Activated T-helper 1 cell treated with anti-CD3 and anti-CD28 coated beads, Interleukin-12 subunit alpha, Interleukin-12 subunit beta, Interleukin-2, Interleukin-4 antibody, amounts not matched to agents 30 ng/mL and 10 ng/mL and 1 ng/mL, durations not matched to agents 14 hours and 24 hours and 36 hours (primary cell): Measurements from ENCODE around the gene GDF10. TPM values are rescaled to one million over a fixed set of nuclear protein-coding genes. Genes with fewer than 3 reads are reported as not detected.
A peak's percentile ranks its signal among the peaks of the same experiment; 100 is the strongest.

ENCODE experiments used
- DNase-seq: peaks from one replicate; pipeline ENCODE4 v3.0.0; 2021; ENCODE audit warnings: low spot score
- H3K27ac Mint-ChIP-seq: one replicate; pipeline ENCODE4 v1.8.0; 2021; ENCODE audit warnings: mild to moderate bottlenecking, mixed read lengths
- H3K27me3 Mint-ChIP-seq: one replicate; pipeline ENCODE4 v1.8.0; 2022; ENCODE audit warnings: mild to moderate bottlenecking, moderate library complexity, mixed read lengths; ENCODE audit not compliant: insufficient read depth
- H3K36me3 Mint-ChIP-seq: one replicate; pipeline ENCODE4 v1.8.0; 2021; ENCODE audit warnings: low read depth, mixed read lengths
- H3K4me1 Mint-ChIP-seq: one replicate; pipeline ENCODE4 v1.8.0; 2021; ENCODE audit warnings: low read depth, mixed read lengths
- H3K4me3 Mint-ChIP-seq: one replicate; pipeline ENCODE4 v1.8.0; 2021; ENCODE audit warnings: mild to moderate bottlenecking, moderate library complexity, mixed read lengths
- H3K9me3 Mint-ChIP-seq: one replicate; pipeline ENCODE4 v1.8.0; 2021; ENCODE audit warnings: mixed read lengths
- intact Hi-C: fragments of 100-400 bp; cut with micrococcal nuclease; formaldehyde crosslinking; loops from one replicate; pipeline ENCODE4 v1.15.1; 2024
- total RNA-seq: library from RNA; stranded (reverse); gene quantifications from 2 replicates; pipeline ENCODE4 v1.2.3, GENCODE V29; 2022

GDF10 gene, protein sequence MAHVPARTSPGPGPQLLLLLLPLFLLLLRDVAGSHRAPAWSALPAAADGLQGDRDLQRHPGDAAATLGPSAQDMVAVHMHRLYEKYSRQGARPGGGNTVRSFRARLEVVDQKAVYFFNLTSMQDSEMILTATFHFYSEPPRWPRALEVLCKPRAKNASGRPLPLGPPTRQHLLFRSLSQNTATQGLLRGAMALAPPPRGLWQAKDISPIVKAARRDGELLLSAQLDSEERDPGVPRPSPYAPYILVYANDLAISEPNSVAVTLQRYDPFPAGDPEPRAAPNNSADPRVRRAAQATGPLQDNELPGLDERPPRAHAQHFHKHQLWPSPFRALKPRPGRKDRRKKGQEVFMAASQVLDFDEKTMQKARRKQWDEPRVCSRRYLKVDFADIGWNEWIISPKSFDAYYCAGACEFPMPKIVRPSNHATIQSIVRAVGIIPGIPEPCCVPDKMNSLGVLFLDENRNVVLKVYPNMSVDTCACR
- total RNA-seq, result 0.27 and 0.34 TPM in 2 replicates

DNA sequence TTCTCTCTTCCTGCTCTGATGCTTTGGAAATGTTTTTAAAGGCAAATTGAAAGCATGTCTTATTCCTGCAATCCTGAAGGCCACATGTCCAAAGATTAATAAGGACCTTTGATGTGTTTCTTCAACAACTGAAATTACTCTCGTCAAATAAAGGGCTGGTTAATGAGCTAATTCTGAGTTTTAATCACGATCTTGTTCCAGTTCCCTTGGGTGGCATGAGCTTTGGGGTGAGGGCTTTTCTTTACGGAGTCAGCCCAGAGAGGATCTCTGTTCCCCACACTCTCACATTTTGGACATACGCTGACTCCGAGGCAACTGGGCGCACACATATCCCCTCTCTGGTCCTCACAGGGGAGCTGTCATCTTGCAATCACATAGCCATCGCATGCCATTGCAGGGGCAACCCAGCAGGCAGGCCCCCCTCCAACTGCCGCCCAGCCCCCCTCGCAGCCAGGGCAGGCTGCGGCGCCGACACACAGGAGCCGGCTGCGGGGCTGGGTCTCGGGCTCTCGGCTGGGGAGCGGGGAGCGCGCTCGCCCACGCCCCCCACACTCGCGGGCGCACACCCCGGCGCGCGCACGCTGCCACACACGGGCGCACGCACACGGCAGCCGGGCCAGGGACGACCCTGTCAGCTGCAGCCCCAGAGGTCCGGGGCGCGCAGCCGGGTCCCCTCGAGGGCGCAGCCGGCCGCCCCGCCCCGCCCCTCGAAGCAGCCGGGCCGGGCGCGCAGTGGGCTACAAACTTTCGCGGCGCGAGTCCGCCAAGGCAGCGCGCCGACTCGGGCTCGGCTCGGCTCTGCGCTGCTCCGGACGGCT lies at the start of gene GDF10:
GDF10 (plus strand) TSS at position 587 of the 818 bp plus-strand sequence. CDS start 455 bp downstream, outside the sequence.
- peaks cover 42% of the 10 kb centered on the region for H3K27me3 Mint-ChIP-seq
- no peak within 1 kb of the TSS for H3K4me3 Mint-ChIP-seq
- intact Hi-C loops, result no loop called here
- no peaks in the 10 kb centered on the region for H3K36me3 Mint-ChIP-seq
- H3K9me3 Mint-ChIP-seq, result no peaks in the 10 kb centered on the region
- peaks cover 5% of the 10 kb centered on the region for H3K4me1 Mint-ChIP-seq
- H3K27ac Mint-ChIP-seq, result no peak within 1 kb of the TSS
- no peak for DNase-seq

- peaks cover 22% of the 10 kb centered on the region for H3K4me1 Mint-ChIP-seq
- no peak overlapping the region for H3K27ac Mint-ChIP-seq
- no peaks in the 10 kb centered on the region for H3K9me3 Mint-ChIP-seq
- no peak for DNase-seq
- intact Hi-C loops, result no loop called here
- H3K27me3 Mint-ChIP-seq, result no peaks in the 10 kb centered on the region
- H3K36me3 Mint-ChIP-seq, result no peaks in the 10 kb centered on the region
- H3K4me3 Mint-ChIP-seq, result no peak overlapping the region
These were observed 47.8 kb upstream of the GDF10 start for GRCh38 chr10:47252093-47252780.

- H3K4me1 Mint-ChIP-seq, result peaks cover 31% of the 10 kb centered on the region
- H3K36me3 Mint-ChIP-seq, result no peaks in the 10 kb centered on the region
These were observed 46.9 kb upstream of the GDF10 start for GRCh38 chr10:47253030-47253637.

GRCh38 chr10:47253651-47254375 lies 46.2 kb upstream of the GDF10 start:
- H3K27me3 Mint-ChIP-seq, result no peaks in the 10 kb centered on the region
- no peak overlapping the region for H3K4me3 Mint-ChIP-seq
- peaks cover 27% of the 10 kb centered on the region for H3K4me1 Mint-ChIP-seq
- no peaks in the 10 kb centered on the region for H3K36me3 Mint-ChIP-seq
- H3K9me3 Mint-ChIP-seq, result no peaks in the 10 kb centered on the region
- DNase-seq, result no peak
- H3K27ac Mint-ChIP-seq, result no peak overlapping the region
- intact Hi-C loops, result no loop called here

More at GRCh38 chr10:47253030-47253637, 46.9 kb upstream of the GDF10 start:
- H3K4me3 Mint-ChIP-seq, result no peak overlapping the region
- H3K27ac Mint-ChIP-seq, result no peak overlapping the region
- intact Hi-C loops, result no loop called here
- H3K27me3 Mint-ChIP-seq, result no peaks in the 10 kb centered on the region
- H3K9me3 Mint-ChIP-seq, result no peaks in the 10 kb centered on the region
- DNase-seq, result no peak

- peaks cover 34% of the 10 kb centered on the region for H3K4me1 Mint-ChIP-seq
- DNase-seq, result no peak
- no peak overlapping the region for H3K4me3 Mint-ChIP-seq
- H3K27ac Mint-ChIP-seq, result no peak overlapping the region
- intact Hi-C loops, result loop anchor here (5.0 kb wide), 1 partner anchor 47 kb away; no protein-coding TSS in a partner anchor
- H3K36me3 Mint-ChIP-seq, result no peaks in the 10 kb centered on the region
- no peaks in the 10 kb centered on the region for H3K27me3 Mint-ChIP-seq
- no peaks in the 10 kb centered on the region for H3K9me3 Mint-ChIP-seq
These were observed 45.4 kb upstream of the GDF10 start for GRCh38 chr10:47254611-47255010.

DNA sequence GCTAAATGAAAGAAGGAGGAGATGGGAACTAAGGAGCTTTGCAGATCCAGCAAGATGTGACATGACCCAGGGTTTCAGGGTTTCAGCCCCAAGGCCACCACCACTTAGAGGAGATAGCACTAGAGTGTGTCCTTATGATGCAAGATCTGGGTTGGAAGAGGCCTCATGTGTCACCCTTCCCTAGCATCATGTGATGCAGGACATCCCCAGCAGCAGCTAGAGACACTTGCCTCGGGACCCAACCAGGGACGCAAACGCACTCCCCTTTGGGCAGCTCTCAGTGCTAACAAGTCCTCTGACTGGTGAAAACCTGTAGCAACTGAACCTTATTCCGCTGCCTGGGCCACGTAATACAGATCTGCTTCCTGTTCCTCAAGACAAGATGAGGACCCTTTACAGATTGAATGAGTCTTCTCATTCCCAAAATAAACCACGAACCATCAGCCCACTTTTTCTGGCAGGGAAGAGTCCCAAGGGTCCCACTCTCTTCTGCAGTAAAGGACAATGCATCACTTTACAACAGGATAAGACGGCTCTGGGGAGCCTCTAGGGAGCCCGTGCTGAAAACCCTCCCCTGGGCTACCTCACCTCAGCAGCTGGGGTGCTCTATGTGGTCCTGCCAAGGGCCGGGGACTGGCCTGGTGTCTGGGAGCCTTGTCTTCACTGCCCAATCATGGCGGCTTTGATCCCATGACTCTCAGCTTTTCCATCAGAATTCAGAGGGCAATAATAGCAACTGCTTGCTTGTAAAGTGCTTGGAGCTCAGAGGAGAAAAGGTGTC lies 44.8 kb upstream of the GDF10 start:
- DNase-seq, result no peak
- Mint-ChIP-seq H3K4me1 (peaks cover 41% of the 10 kb centered on the region), H3K27ac (no peak overlapping the region), H3K9me3 (no peaks in the 10 kb centered on the region), H3K27me3 (no peaks in the 10 kb centered on the region), H3K36me3 (no peaks in the 10 kb centered on the region), H3K4me3 (no peak overlapping the region)
- intact Hi-C loops, result loop anchor here (5.0 kb wide), 1 partner anchor 48 kb away; no protein-coding TSS in a partner anchor

- Mint-ChIP-seq H3K36me3 (peaks cover 3% of the 10 kb centered on the region), H3K4me3 (no peak overlapping the region), H3K4me1 (peaks cover 47% of the 10 kb centered on the region), H3K27me3 (no peaks in the 10 kb centered on the region), H3K27ac (no peak overlapping the region), H3K9me3 (peaks cover under 1% of the 10 kb centered on the region)
- intact Hi-C loops, result loop anchor here (5.0 kb wide), 1 partner anchor 49 kb away; no protein-coding TSS in a partner anchor
- DNase-seq, result no peak
These were observed 44.1 kb upstream of the GDF10 start for GRCh38 chr10:47255866-47256265.

DNA sequence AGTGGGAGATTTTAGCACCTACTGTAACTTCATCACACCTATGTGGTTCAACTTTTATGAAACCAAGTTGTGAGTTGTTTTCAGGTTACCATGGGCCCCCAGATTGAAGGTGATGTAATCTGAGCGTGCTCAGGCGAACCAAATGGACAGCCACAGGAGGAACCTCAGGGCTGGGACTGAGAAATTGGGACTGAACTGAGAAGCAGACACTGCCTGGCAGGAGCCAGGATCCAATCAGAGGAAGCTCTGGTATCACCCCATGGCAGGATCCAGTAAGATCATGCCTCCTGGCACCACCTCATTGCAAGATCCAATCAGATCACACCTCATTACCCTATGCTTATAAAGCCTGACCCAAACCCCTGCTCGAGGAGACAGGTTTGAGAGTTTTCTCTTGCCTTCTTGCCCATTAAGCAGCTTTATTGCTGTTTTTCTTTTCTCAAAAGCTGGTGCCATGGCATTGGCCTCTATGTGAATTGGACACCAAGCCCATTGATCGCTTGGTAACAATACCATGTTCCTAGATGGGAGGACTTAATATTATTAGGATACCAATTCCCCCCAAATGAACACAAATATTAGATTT lies 43.2 kb upstream of the GDF10 start:
- peaks cover 5% of the 10 kb centered on the region for H3K9me3 Mint-ChIP-seq
- DNase-seq, result no peak
- no peak overlapping the region for H3K4me3 Mint-ChIP-seq
- no peaks in the 10 kb centered on the region for H3K27me3 Mint-ChIP-seq
- peaks cover 7% of the 10 kb centered on the region for H3K36me3 Mint-ChIP-seq
- intact Hi-C loops, result loop anchor here (5.0 kb wide), 1 partner anchor 50 kb away; no protein-coding TSS in a partner anchor
- peak overlapping the region; percentile 63 for H3K27ac Mint-ChIP-seq
- H3K4me1 Mint-ChIP-seq, result peaks cover 57% of the 10 kb centered on the region

- Mint-ChIP-seq H3K27me3 (no peaks in the 10 kb centered on the region), H3K4me1 (peaks cover 60% of the 10 kb centered on the region), H3K4me3 (peak overlapping the region; percentile 40), H3K9me3 (peaks cover 5% of the 10 kb centered on the region), H3K36me3 (peaks cover 7% of the 10 kb centered on the region), H3K27ac (peak overlapping the region; percentile 63)
- intact Hi-C loops, result loop anchor here (5.0 kb wide), 1 partner anchor 50 kb away; no protein-coding TSS in a partner anchor
- no peak for DNase-seq
These were observed 42.4 kb upstream of the GDF10 start for GRCh38 chr10:47257396-47258120.

GRCh38 chr10:47258921-47259320 lies 41.1 kb upstream of the GDF10 start:
- Mint-ChIP-seq H3K9me3 (peaks cover 8% of the 10 kb centered on the region), H3K27ac (no peak overlapping the region), H3K4me3 (no peak overlapping the region), H3K27me3 (no peaks in the 10 kb centered on the region), H3K36me3 (peaks cover 7% of the 10 kb centered on the region), H3K4me1 (peaks cover 70% of the 10 kb centered on the region)
- intact Hi-C loops, result loop anchor here (5.0 kb wide), 1 partner anchor 52 kb away; no protein-coding TSS in a partner anchor
- DNase-seq, result no peak
